GM23338 (cell line): ENCODE measurements around the gene MRNIP. TPM values are rescaled to one million over a fixed set of nuclear protein-coding genes. Genes with fewer than 3 reads are reported as not detected.

Source experiments
- ATAC-seq: fragments of 200-7000 bp; cut with Tn5 transposase; 3 replicates; pipeline ENCODE4 v1.9.1; 2020
- DNase-seq: peaks from one replicate; pipeline ENCODE4 v3.0.0-alpha.2; 2015; ENCODE audit warnings: low spot score
- H2AFZ ChIP-seq: fragments of 200-600 bp; sonication (generic); 2 replicates; pipeline ENCODE4 v1.8.0; 2016; ENCODE audit warnings: antibody characterized with exemption, mild to moderate bottlenecking, moderate library complexity
- H3F3A ChIP-seq: fragments of 200-600 bp; sonication (generic); replicated peaks from 2 replicates; pipeline ENCODE4 v1.8.0; 2017; ENCODE audit warnings: antibody characterized with exemption, mixed run types, low read depth
- H3K27ac ChIP-seq: fragments of 200-600 bp; sonication (generic); 2 replicates; pipeline ENCODE4 v1.6.1; 2016; ENCODE audit warnings: low read depth
- H3K27me3 ChIP-seq: fragments of 200-600 bp; sonication (generic); 2 replicates; pipeline ENCODE4 v1.8.0; 2016; ENCODE audit warnings: mild to moderate bottlenecking, mixed run types, moderate library complexity; ENCODE audit not compliant: insufficient read depth
- H3K36me3 ChIP-seq: fragments of 200-600 bp; sonication (generic); 2 replicates; pipeline ENCODE4 v1.8.0; 2016; ENCODE audit warnings: mild to moderate bottlenecking; ENCODE audit not compliant: insufficient read depth
- H3K4me1 ChIP-seq: fragments of 200-600 bp; sonication (generic); 2 replicates; pipeline ENCODE4 v1.8.0; 2016; ENCODE audit warnings: mild to moderate bottlenecking, moderate library complexity; ENCODE audit not compliant: insufficient read depth
- H3K4me2 ChIP-seq: fragments of 200-600 bp; sonication (generic); 2 replicates; pipeline ENCODE4 v1.7.1; 2017; ENCODE audit warnings: mixed run types
- H3K4me3 ChIP-seq: fragments of 200-600 bp; sonication (generic); 2 replicates; pipeline ENCODE4 v1.6.1; 2016; ENCODE audit warnings: mixed run types
- H3K79me2 ChIP-seq: fragments of 200-600 bp; sonication (generic); replicated peaks from 2 replicates; pipeline ENCODE4 v1.8.0; 2017; ENCODE audit warnings: mild to moderate bottlenecking; ENCODE audit not compliant: insufficient read depth
- H3K9me2 ChIP-seq: fragments of 200-600 bp; sonication (generic); 2 replicates; pipeline ENCODE4 v1.8.0; 2017; ENCODE audit not compliant: insufficient read depth
- H4K20me1 ChIP-seq: fragments of 200-600 bp; sonication (generic); replicated peaks from 2 replicates; pipeline ENCODE4 v1.8.0; 2017; ENCODE audit warnings: mild to moderate bottlenecking; ENCODE audit not compliant: insufficient read depth
- H3K27ac Mint-ChIP-seq: 2 replicates; pipeline ENCODE4 v1.8.0; 2020; ENCODE audit warnings: inconsistent platforms, mild to moderate bottlenecking, moderate library complexity, mixed read lengths
- H3K27me3 Mint-ChIP-seq: 3 replicates; pipeline ENCODE4 v1.8.0; 2022; ENCODE audit warnings: low read depth, mild to moderate bottlenecking, moderate library complexity, mixed read lengths, inconsistent platforms; ENCODE audit not compliant: insufficient read depth, poor library complexity
- H3K36me3 Mint-ChIP-seq: 3 replicates; pipeline ENCODE4 v1.8.0; 2021; ENCODE audit warnings: low read depth, mild to moderate bottlenecking, inconsistent platforms, moderate library complexity, mixed read lengths
- H3K4me1 Mint-ChIP-seq: 3 replicates; pipeline ENCODE4 v1.8.0; 2020; ENCODE audit warnings: mild to moderate bottlenecking, inconsistent platforms, mixed read lengths
- H3K4me3 Mint-ChIP-seq: 3 replicates; pipeline ENCODE4 v1.8.0; 2021; ENCODE audit warnings: moderate library complexity, mild to moderate bottlenecking, inconsistent platforms, mixed read lengths
- H3K9me3 Mint-ChIP-seq: 3 replicates; pipeline ENCODE4 v1.8.0; 2020; ENCODE audit warnings: moderate library complexity, mild to moderate bottlenecking, inconsistent platforms, mixed read lengths
- CREB1 ChIP-seq: fragments of 250-450 bp; sonication (Bioruptor Pico); IDR thresholded peaks from 2 replicates; pipeline ENCODE4 v1.5.0; 2020; ENCODE audit warnings: low read depth, mild to moderate bottlenecking, moderate library complexity
- EZH2phosphoT487 ChIP-seq: fragments of 200-600 bp; sonication (generic); IDR thresholded peaks from one replicate; pipeline ENCODE4 v1.8.1; 2018; ENCODE audit warnings: antibody characterized with exemption; ENCODE audit not compliant: unreplicated experiment
- NANOG ChIP-seq: IDR thresholded peaks from 2 replicates; pipeline ENCODE4 v1.6.1; 2016; ENCODE audit warnings: antibody characterized with exemption, borderline replicate concordance
- POLR2AphosphoS5 ChIP-seq: IDR thresholded peaks from 2 replicates; pipeline ENCODE4 v1.6.1; 2016; ENCODE audit warnings: antibody characterized with exemption, low read depth
- STAT1 ChIP-seq: IDR thresholded peaks from one replicate; pipeline ENCODE4 v1.6.1; 2016; ENCODE audit warnings: antibody characterized with exemption; ENCODE audit not compliant: unreplicated experiment
- ZNF331 ChIP-seq: fragments of 250-450 bp; sonication (Bioruptor Pico); IDR thresholded peaks from 2 replicates; pipeline ENCODE4 v1.5.0; 2020; ENCODE audit warnings: low read depth, mild to moderate bottlenecking, moderate library complexity
- polyA plus RNA-seq: library from polyadenylated mRNA; unstranded; fragments of >200 nt; fragmentation: Nextera tagmentation; extraction: Ambion mirVana; gene quantifications from 2 replicates; pipeline ENCODE4 v1.2.1, GENCODE V29; 2016
- total RNA-seq: library from RNA; depleted of rRNA; stranded (reverse); fragments of >200 nt; shearing (Covaris generic); gene quantifications from 2 replicates; pipeline ENCODE4 v1.2.3, GENCODE V29; 2014
- TF ChIP-seq, protein P1 (sequence below): IDR thresholded peaks from one replicate; pipeline ENCODE4 v1.6.1; 2018; ENCODE audit warnings: antibody characterized with exemption; ENCODE audit not compliant: unreplicated experiment
- TF ChIP-seq, protein P2 (sequence below): IDR thresholded peaks from 2 replicates; pipeline ENCODE4 v1.6.1; 2016; ENCODE audit warnings: antibody characterized with exemption

Gene MRNIP
- total and polyA plus RNA-seq, 2 experiments from 2014 or later: 18.2 to 34.4 TPM

DNA sequence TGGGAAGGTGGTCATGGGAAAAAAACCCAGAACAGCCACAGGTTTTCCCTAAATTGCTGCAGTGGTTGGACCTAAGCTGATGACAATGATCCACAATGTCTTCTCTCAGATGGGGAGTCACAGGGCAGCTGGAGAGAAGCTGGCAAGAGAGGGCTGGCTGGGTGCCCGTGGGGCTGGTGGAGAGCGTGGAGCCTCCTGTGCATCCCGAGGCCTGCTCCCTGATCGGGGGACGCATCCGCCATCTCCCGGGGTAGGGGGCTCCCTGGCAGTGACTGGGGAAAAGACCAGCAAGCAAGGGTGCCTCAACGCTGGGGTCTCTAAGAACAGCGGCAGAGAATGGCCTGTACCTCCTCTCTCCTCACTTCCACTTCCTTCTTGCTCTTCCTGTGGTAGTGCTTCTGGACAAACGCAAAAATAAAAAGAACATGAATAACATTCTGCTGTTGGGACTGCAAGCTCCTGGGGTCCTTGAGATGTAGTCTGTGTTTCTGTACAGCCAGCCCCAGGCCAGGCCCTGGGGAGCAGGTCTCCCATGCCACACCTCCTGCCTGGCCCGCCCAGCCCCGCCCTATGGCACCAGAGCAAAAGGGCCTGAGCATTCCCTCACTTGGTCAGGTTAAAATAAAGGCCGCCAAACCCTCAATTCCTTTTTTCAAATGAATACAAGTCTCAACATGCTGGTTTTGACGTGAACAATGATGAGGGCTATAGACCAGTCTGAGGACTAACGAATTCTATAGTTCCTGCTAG, 7.0 kb upstream of the MRNIP start (continued):
- TF ChIP-seq CREB1 (CRISPR knock-in tag) (no peak), POLR2AphosphoS5 (no peak)

DNA sequence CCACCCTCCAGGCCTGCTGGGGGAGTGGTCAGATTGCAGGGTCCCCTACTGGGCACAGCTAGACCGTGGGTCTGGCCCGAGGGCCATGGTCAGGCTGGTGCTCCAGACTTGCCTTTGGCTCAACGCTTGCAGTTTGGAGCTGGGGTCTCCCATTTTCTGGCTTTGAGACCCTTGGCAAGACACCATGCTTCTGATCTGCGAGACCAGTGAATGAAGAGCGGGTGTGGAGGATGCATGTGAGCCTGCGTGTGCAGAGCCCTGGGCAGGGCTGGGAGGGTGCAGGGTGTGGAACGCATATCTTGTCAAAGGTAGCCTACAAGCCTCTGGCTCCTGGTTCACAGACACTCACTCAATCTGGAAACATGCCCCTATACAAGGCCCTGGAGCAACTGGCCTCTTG, 6.1 kb upstream of the MRNIP start:
- Histone ChIP-seq H3K4me1 (peaks cover 6% of the 10 kb centered on the region), H4K20me1 (no peaks in the 10 kb centered on the region), H3K79me2 (no peaks in the 10 kb centered on the region), H3K27me3 (no peaks in the 10 kb centered on the region), H3K27ac (no peak overlapping the region), H3K4me3 (no peak overlapping the region), H3K36me3 (no peaks in the 10 kb centered on the region), H3K9me2 (no peaks in the 10 kb centered on the region), H3K4me2 (no peak overlapping the region), H2AFZ (no peak overlapping the region), H3F3A (peaks cover 9% of the 10 kb centered on the region; the same call in 1 of the 2 replicates)
- peaks cover 9% of the 10 kb centered on the region for H3K27me3 Mint-ChIP-seq
- H3K27ac Mint-ChIP-seq: no peak overlapping the region
- H3K4me3 Mint-ChIP-seq: no peak overlapping the region
- peaks cover 44% of the 10 kb centered on the region for H3K36me3 Mint-ChIP-seq
- H3K4me1 Mint-ChIP-seq: peaks cover 17% of the 10 kb centered on the region
- DNase-seq (no peak), ATAC-seq (no peak)
- TF ChIP-seq EZH2phosphoT487: no peak
- no peak for TF ChIP-seq NANOG
- no peak for TF ChIP-seq ZNF331 (CRISPR knock-in tag)
- TF ChIP-seq POLR2AphosphoS5: no peak
- no peak for TF ChIP-seq STAT1
- TF ChIP-seq, protein P1, sequence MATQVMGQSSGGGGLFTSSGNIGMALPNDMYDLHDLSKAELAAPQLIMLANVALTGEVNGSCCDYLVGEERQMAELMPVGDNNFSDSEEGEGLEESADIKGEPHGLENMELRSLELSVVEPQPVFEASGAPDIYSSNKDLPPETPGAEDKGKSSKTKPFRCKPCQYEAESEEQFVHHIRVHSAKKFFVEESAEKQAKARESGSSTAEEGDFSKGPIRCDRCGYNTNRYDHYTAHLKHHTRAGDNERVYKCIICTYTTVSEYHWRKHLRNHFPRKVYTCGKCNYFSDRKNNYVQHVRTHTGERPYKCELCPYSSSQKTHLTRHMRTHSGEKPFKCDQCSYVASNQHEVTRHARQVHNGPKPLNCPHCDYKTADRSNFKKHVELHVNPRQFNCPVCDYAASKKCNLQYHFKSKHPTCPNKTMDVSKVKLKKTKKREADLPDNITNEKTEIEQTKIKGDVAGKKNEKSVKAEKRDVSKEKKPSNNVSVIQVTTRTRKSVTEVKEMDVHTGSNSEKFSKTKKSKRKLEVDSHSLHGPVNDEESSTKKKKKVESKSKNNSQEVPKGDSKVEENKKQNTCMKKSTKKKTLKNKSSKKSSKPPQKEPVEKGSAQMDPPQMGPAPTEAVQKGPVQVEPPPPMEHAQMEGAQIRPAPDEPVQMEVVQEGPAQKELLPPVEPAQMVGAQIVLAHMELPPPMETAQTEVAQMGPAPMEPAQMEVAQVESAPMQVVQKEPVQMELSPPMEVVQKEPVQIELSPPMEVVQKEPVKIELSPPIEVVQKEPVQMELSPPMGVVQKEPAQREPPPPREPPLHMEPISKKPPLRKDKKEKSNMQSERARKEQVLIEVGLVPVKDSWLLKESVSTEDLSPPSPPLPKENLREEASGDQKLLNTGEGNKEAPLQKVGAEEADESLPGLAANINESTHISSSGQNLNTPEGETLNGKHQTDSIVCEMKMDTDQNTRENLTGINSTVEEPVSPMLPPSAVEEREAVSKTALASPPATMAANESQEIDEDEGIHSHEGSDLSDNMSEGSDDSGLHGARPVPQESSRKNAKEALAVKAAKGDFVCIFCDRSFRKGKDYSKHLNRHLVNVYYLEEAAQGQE: no peak
- H3K9me3 Mint-ChIP-seq: peaks cover 10% of the 10 kb centered on the region

- Mint-ChIP-seq H3K4me1 (peaks cover 18% of the 10 kb centered on the region), H3K27ac (no peak overlapping the region), H3K27me3 (peaks cover 15% of the 10 kb centered on the region), H3K9me3 (peaks cover 10% of the 10 kb centered on the region), H3K36me3 (peaks cover 44% of the 10 kb centered on the region), H3K4me3 (no peak overlapping the region)
- Histone ChIP-seq H3K27ac (no peak overlapping the region), H4K20me1 (no peaks in the 10 kb centered on the region), H3K9me2 (no peaks in the 10 kb centered on the region), H3K4me3 (no peak overlapping the region), H3K79me2 (no peaks in the 10 kb centered on the region), H3F3A (peaks cover 13% of the 10 kb centered on the region; the same call in 1 of the 2 replicates), H3K4me1 (peaks cover 7% of the 10 kb centered on the region), H3K4me2 (no peak overlapping the region), H3K27me3 (no peaks in the 10 kb centered on the region), H3K36me3 (no peaks in the 10 kb centered on the region), H2AFZ (no peak overlapping the region)
- ATAC-seq (no peak), DNase-seq (no peak)
- TF ChIP-seq STAT1 (no peak), CREB1 (CRISPR knock-in tag) (no peak)
- TF ChIP-seq, protein P2, sequence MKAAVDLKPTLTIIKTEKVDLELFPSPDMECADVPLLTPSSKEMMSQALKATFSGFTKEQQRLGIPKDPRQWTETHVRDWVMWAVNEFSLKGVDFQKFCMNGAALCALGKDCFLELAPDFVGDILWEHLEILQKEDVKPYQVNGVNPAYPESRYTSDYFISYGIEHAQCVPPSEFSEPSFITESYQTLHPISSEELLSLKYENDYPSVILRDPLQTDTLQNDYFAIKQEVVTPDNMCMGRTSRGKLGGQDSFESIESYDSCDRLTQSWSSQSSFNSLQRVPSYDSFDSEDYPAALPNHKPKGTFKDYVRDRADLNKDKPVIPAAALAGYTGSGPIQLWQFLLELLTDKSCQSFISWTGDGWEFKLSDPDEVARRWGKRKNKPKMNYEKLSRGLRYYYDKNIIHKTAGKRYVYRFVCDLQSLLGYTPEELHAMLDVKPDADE: no peak
Measured at GRCh38 chr5:179863449-179864085, 5.0 kb upstream of the MRNIP start.
